Retinal pigment epithelial cell (primary cell): Measurements from ENCODE around the gene HOXA11.

Experiments used
- DNase-seq: peaks from one replicate; pipeline ENCODE4 v3.0.0-alpha.2; 2010; ENCODE audit warnings: low read depth
- H3K4me3 ChIP-seq: 2 replicates; pipeline ENCODE4 v1.5.1; 2011; ENCODE audit warnings: mild to moderate bottlenecking, low read length, control low read depth, moderate library complexity
- TF ChIP-seq, protein P1 (sequence below): conservative IDR thresholded peaks from 2 replicates; pipeline ENCODE4 v1.5.1; 2011; ENCODE audit warnings: low read depth, low read length, control low read depth, inconsistent platforms

Gene HOXA11

DNA sequence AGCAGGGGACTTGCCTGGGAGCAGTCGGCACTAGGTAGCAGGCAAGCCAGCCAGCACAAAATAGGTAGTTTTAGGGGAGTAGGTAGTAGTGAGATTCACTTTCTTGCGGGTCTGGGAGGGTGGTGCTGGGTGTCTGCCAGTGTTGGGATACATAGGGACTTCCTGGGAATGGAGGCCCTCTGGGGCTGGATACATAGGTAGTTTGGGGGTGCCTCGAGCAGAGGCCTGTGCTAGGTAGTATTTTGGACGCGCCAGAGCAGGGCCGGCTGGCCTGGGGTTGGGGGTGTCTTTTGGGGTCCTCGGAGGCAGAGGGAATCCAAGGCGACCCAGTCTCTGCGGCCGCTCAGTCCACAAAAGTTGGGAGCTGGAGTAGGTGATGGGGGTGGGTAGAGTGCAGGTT, 30.7 kb downstream of the HOXA11 start:
- no peak for DNase-seq
- TF ChIP-seq, protein P1, sequence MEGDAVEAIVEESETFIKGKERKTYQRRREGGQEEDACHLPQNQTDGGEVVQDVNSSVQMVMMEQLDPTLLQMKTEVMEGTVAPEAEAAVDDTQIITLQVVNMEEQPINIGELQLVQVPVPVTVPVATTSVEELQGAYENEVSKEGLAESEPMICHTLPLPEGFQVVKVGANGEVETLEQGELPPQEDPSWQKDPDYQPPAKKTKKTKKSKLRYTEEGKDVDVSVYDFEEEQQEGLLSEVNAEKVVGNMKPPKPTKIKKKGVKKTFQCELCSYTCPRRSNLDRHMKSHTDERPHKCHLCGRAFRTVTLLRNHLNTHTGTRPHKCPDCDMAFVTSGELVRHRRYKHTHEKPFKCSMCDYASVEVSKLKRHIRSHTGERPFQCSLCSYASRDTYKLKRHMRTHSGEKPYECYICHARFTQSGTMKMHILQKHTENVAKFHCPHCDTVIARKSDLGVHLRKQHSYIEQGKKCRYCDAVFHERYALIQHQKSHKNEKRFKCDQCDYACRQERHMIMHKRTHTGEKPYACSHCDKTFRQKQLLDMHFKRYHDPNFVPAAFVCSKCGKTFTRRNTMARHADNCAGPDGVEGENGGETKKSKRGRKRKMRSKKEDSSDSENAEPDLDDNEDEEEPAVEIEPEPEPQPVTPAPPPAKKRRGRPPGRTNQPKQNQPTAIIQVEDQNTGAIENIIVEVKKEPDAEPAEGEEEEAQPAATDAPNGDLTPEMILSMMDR = no peak
- no peak overlapping the region for H3K4me3 ChIP-seq

DNA sequence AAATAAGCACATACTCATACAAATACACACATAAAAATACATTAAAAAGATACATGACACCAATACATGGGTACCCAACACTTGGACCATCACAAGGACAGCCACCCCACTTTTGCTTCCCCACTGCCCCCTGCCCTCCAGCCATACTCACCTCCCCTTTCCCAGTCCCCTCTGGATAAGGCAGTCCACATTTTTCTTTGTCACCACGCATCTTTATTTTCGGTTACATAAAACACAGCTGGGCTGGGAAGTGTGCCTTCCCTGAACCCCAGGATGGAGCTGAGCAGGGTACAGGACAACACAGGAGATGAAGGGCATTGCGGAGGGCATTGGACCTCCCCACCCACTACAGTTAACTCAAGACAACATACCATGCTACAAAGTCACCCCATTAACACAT, 31.5 kb downstream of the HOXA11 start:
- H3K4me3 ChIP-seq = no peak overlapping the region
- TF ChIP-seq, protein P1 = no peak
- DNase-seq = no peak

DNA sequence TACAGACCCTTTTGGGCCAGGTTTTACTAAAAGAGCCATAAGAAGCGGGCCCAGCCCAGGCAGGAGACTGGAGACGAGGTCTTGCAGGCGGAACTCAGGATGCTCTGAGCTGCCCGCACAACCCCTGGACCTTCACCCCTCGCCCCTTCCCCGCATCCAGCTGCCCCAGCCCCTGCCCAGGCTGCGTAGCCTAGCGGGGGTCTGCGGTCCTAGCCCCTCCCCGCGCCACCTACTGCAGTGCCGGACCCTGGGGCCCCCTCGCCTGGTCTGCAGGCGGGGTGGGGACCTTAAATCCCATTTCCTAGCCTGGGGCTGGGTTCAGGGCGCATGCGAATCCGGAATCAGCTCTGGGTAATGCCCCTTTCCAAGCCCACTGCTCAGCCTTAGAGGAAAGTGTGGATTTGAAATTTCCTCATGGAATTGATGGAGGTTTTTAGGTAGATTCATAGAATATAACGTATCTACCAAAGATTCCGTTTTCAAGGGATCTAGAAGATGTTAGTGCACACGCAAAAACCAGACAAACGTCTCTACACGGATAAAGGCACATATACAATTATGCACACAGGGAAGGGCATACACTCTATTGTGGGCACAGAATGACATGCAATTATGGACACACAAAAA, 32.1 kb downstream of the HOXA11 start:
- no peak overlapping the region for H3K4me3 ChIP-seq
- TF ChIP-seq, protein P1 = no peak
- DNase-seq = no peak

DNA sequence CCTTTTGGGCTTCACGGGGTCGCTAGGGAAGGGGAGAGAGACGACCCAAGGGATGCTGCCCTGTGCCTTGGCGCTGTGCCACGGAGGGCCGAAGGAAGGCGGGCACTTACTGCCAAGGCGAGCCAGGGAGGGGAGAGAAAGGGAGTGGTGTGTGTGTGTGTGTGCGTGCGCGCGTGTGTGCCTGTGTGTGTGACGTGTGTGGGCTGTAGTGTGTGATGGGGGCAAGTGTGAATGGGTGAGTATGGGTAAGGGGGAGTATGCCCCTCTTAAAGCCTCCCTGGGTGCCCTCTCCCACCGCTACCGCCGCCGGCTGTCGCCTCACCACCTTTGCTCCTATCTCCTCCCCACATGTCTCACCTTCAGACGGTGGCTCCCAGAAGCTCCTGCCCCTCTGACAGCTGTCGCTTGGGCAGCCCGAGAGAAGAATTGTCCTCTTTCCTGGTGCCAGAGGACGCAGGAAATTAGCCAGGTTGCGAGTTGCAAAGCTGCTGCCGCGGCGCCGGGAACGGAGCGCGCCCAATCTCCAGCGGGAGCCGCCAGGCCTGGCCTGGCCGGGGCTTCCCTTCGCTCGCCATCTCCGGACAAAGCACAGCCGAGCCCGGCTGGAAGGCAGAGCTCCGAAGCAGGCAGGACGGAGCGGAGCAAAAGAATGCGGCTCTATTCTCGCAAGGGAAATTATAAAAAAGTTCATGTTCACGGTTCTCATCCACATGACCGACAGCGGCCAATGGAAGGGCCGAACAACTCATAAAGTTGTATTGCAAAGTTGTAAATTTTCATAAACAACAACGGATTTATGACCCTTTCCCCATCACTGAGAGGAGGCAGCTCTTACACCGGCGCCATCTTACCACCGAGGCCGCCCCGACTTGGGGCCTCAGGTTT, 32.9 kb downstream of the HOXA11 start, which contains the start of gene HOXA3:
Gene HOXA3 (minus strand): TSS at position 653 of the 885 bp plus-strand sequence. CDS start 41,943 bp downstream, outside the sequence.
- H3K4me3 ChIP-seq = no peak within 1 kb of the TSS
- DNase-seq = no peak
- TF ChIP-seq, protein P1 = no peak

DNA sequence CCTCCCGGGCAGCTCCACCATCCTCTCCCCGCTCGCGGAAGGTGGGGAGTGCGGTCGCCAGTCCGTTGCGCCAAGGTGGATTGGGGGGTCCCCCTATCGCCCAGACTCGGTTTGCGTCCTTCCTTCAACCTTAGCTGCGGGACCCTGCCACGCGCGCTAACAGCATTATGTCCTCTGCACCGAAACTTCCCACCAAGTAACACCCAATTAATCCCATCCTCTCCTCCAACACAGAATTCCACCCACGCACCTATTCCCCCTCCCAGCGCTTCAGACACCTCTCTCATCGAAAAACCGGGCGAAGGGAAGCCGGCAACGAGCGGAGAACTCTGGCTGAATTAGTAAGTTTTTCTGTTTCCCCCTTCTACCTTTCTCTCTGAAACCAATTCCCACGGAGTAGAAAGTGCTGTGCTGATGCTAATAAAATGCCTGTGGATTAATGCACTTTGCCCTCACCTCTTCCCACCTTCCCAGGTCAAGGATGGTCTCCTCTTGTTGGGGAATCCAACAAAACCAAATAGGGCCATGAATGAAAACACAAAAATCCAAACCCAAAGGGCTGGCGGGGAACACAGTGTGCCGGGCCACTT, 33.6 kb downstream of the HOXA11 start:
- no peak for DNase-seq
- H3K4me3 ChIP-seq = no peak overlapping the region

DNA sequence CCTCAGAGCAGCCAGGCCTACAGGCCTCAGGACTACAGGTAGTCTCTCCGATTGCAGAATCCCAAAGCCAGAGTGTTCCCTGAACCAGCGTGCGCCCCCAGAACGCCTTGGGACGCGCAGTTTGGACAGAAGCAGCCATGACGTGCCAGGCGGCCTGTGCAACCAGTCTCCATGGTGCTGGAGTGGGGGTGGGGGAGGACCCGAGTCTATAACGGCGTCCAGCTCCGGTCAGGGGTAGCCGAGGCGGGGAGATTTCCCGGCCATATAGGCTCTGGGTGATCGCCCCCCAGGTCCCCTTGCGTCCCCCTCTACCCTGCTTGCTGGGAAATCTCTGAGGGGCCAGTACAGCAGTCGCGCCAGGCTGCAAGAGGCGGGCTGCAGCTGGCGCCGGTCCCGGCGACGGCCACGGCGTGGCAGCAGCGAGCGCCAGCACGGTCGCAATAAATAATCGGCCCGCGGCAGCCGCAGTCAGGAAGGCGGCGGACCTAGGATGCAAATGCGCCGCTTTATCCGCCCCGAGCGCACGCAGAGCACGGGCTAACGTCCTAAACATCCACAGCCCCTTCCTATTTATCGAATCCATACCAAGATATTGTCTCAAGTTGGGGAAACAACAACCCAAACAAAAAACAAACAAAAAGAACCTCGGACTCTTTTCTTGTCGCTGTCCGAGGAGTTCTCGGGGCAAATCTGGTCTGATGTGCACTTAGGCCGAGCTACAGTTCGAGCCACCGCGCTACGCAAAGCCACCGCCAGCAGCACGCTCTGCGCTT, 34.3 kb downstream of the HOXA11 start:
- no peak for DNase-seq
- no peak overlapping the region for H3K4me3 ChIP-seq
- TF ChIP-seq, protein P1 = peak; percentile 68

More for the DNA sequence above, 33.6 kb downstream of the HOXA11 start:
- TF ChIP-seq, protein P1 = no peak
